T-helper 9 cell (primary cell): ENCODE data around the gene KRR1.
"Not testable (repeated sequence)": the region's sequence is repeated elsewhere in the genome, so short reads cannot be mapped to it uniquely, and the experiment has no call there.

Source experiments
- DNase-seq: peaks from one replicate; pipeline ENCODE4 v3.0.0-alpha.2; 2020

The KRR1 gene

GRCh38 chr12:75474116-75474515 lies 37.3 kb downstream of the KRR1 start:
- no peak for DNase-seq

GRCh38 chr12:75471902-75472890 lies 39.2 kb downstream of the KRR1 start:
- DNase-seq, result no peak

GRCh38 chr12:75460204-75460603 lies 51.2 kb downstream of the KRR1 start:
- DNase-seq, result no peak

GRCh38 chr12:75459755-75460154 lies 51.7 kb downstream of the KRR1 start:
- no peak for DNase-seq

GRCh38 chr12:75457866-75458265 lies 53.5 kb downstream of the KRR1 start:
- DNase-seq, result not testable (repeated sequence)

GRCh38 chr12:75457191-75457590 lies 54.2 kb downstream of the KRR1 start:
- DNase-seq, result no peak

- DNase-seq, result no peak
Measured at GRCh38 chr12:75455839-75456238, 55.6 kb downstream of the KRR1 start.

- no peak for DNase-seq
Measured at GRCh38 chr12:75452675-75453330, 58.6 kb downstream of the KRR1 start.

GRCh38 chr12:75447691-75448393 lies 63.6 kb downstream of the KRR1 start:
- DNase-seq, result no peak

- no peak for DNase-seq
Measured at GRCh38 chr12:75446857-75447256, 64.6 kb downstream of the KRR1 start.

- DNase-seq, result not testable (repeated sequence)
Measured at GRCh38 chr12:75445137-75445507, 66.3 kb downstream of the KRR1 start.

GRCh38 chr12:75444429-75445136 lies 66.8 kb downstream of the KRR1 start:
- DNase-seq, result no peak

GRCh38 chr12:75443709-75444108 lies 67.7 kb downstream of the KRR1 start:
- no peak for DNase-seq

GRCh38 chr12:75442454-75442853 lies 69.0 kb downstream of the KRR1 start:
- DNase-seq, result not testable (repeated sequence)

- DNase-seq, result not testable (repeated sequence)
Measured at GRCh38 chr12:75441687-75442449, 69.5 kb downstream of the KRR1 start.
